Right cardiac atrium (tissue), 5 donors: Measurements from ENCODE around the gene SND1. TPM values are rescaled to one million over a fixed set of nuclear protein-coding genes. Genes with fewer than 3 reads are reported as not detected.

ENCODE experiments used
- ATAC-seq, 2 donors: fragments of 200-7000 bp; cut with Tn5 transposase; one replicate each; pipeline versions ENCODE4 v1.8.0 to v1.9.1; 2020; ENCODE audit warnings: moderate library complexity in 2 of 2, mild to moderate bottlenecking in 1 of 2
- DNase-seq, 3 donors: peaks; one replicate each; pipeline ENCODE4 v3.0.0-alpha.2; 2020
- H3K27ac ChIP-seq: one replicate; pipeline ENCODE4 v1.5.1; 2013; ENCODE audit warnings: mild to moderate bottlenecking, low read length, control low read depth, moderate library complexity
- H3K27me3 ChIP-seq: one replicate; pipeline ENCODE4 v1.6.1; 2013; ENCODE audit not compliant: control insufficient read depth, insufficient read depth
- H3K4me1 ChIP-seq: one replicate; pipeline ENCODE4 v1.6.1; 2013; ENCODE audit warnings: low read length; ENCODE audit not compliant: control insufficient read depth, insufficient read depth
- H3K4me3 ChIP-seq: one replicate; pipeline ENCODE4 v1.5.1; 2013; ENCODE audit warnings: low read length, control low read depth
- H3K9me3 ChIP-seq: one replicate; pipeline ENCODE4 v1.6.1; 2013; ENCODE audit warnings: low read length; ENCODE audit not compliant: control insufficient read depth
- WGBS: extraction: QIAGEN DNeasy Blood & Tissue Kit; methylation state at CpG from one replicate; pipeline ENCODE4 v1.1.7; 2013; 5-methylcytosine and 5-hydroxymethylcytosine counted together
- intact Hi-C, 4 donors: fragments of 100-400 bp; cut with DNase I; formaldehyde crosslinking; loops; one replicate each; pipeline versions ENCODE4 v1.11.0 to v1.14.0; 2022 to 2023
- polyA plus RNA-seq: library from polyadenylated mRNA; stranded (reverse); fragments of 200-250 nt; gene quantifications from one replicate; pipeline ENCODE4 v1.2.3, GENCODE V29; 2013
- total RNA-seq, 4 donors: library from RNA; stranded (reverse); fragmentation: NEBNext Ultra II Directional; extraction: Animal tissue kit (Norgen Biotek cat#: 25700); gene quantifications; one replicate each; pipeline ENCODE4 v1.2.1, GENCODE V29; 2021
- donor health status: healthy with polysubstance abuse.
- donor health status: DM: no; HTN: yes; CAD: no.
- donor health status: DM: no; HTN: no; CAD: no.
- donor health status: DM: no; HTN: yes; CAD: no; lungs with severe emphysema.
- donor health status: DM: yes; HTN: yes; CAD: no.

Gene SND1
- total and polyA plus RNA-seq, 5 donors: 50.0 to 107 (median 89.3) TPM

- H3K4me1 ChIP-seq: peaks cover 2% of the 10 kb centered on the region
- H3K27me3 ChIP-seq: no peaks in the 10 kb centered on the region
- DNase-seq: no peak
- no peak overlapping the region for H3K4me3 ChIP-seq
- WGBS: 70% methylated on average over 6 of the region's 6 CpGs
- intact Hi-C loops: no loop called here
- H3K9me3 ChIP-seq: no peaks in the 10 kb centered on the region
- H3K27ac ChIP-seq: no peak overlapping the region
- ATAC-seq: no peak
Observed at GRCh38 chr7:127755521-127755920, 103.5 kb downstream of the SND1 start.

- no peak overlapping the region for H3K4me3 ChIP-seq
- no peaks in the 10 kb centered on the region for H3K9me3 ChIP-seq
- H3K4me1 ChIP-seq: peaks cover 2% of the 10 kb centered on the region
- DNase-seq: no peak
- no peaks in the 10 kb centered on the region for H3K27me3 ChIP-seq
- intact Hi-C loops: no loop called here
- 84% methylated on average over 2 of the region's 2 CpGs for WGBS
- no peak for ATAC-seq
- H3K27ac ChIP-seq: no peak overlapping the region
Observed at GRCh38 chr7:127755965-127756364, 104.0 kb downstream of the SND1 start.

GRCh38 chr7:127758105-127758504, 106.1 kb downstream of the SND1 start:
- Histone ChIP-seq H3K9me3 (no peaks in the 10 kb centered on the region), H3K27me3 (no peaks in the 10 kb centered on the region), H3K4me3 (no peak overlapping the region), H3K4me1 (peaks cover 2% of the 10 kb centered on the region), H3K27ac (no peak overlapping the region)
- 100% methylated on average over 1 of the region's 1 CpG for WGBS
- no peak for ATAC-seq
- intact Hi-C loops: no loop called here
- DNase-seq: no peak

- ATAC-seq: no peak
- Histone ChIP-seq H3K9me3 (no peaks in the 10 kb centered on the region), H3K27me3 (no peaks in the 10 kb centered on the region), H3K27ac (no peak overlapping the region), H3K4me3 (no peak overlapping the region), H3K4me1 (peaks cover 2% of the 10 kb centered on the region)
- WGBS: 96% methylated on average over 6 of the region's 6 CpGs
- intact Hi-C loops: no loop called here
- DNase-seq: no peak
Observed at GRCh38 chr7:127758845-127759244, 106.9 kb downstream of the SND1 start.

- H3K4me1 ChIP-seq: peaks cover 2% of the 10 kb centered on the region
- no peak overlapping the region for H3K4me3 ChIP-seq
- ATAC-seq (no peak), DNase-seq (no peak)
- 92% methylated on average over 5 of the region's 5 CpGs for WGBS
- no peak overlapping the region for H3K27ac ChIP-seq
- intact Hi-C loops: no loop called here
- H3K9me3 ChIP-seq: no peaks in the 10 kb centered on the region
- no peaks in the 10 kb centered on the region for H3K27me3 ChIP-seq
Observed at GRCh38 chr7:127759945-127760421, 108.0 kb downstream of the SND1 start.

GRCh38 chr7:127760436-127761031, 108.5 kb downstream of the SND1 start:
- H3K4me3 ChIP-seq: no peak overlapping the region
- 96% methylated on average over 4 of the region's 4 CpGs for WGBS
- intact Hi-C loops: no loop called here
- ATAC-seq (no peak), DNase-seq (no peak)
- no peak overlapping the region for H3K27ac ChIP-seq
- H3K4me1 ChIP-seq: peaks cover under 1% of the 10 kb centered on the region
- no peaks in the 10 kb centered on the region for H3K27me3 ChIP-seq
- H3K9me3 ChIP-seq: no peaks in the 10 kb centered on the region

GRCh38 chr7:127761196-127761595, 109.2 kb downstream of the SND1 start:
- DNase-seq: no peak
- intact Hi-C loops: no loop called here
- WGBS: 97% methylated on average over 2 of the region's 2 CpGs
- Histone ChIP-seq H3K4me1 (no peaks in the 10 kb centered on the region), H3K27me3 (no peaks in the 10 kb centered on the region), H3K27ac (no peak overlapping the region), H3K4me3 (no peak overlapping the region), H3K9me3 (no peaks in the 10 kb centered on the region)
- no peak for ATAC-seq

- no peaks in the 10 kb centered on the region for H3K4me1 ChIP-seq
- H3K27ac ChIP-seq: no peak overlapping the region
- intact Hi-C loops: no loop called here
- H3K9me3 ChIP-seq: no peaks in the 10 kb centered on the region
- ATAC-seq: no peak
- no peak overlapping the region for H3K4me3 ChIP-seq
- 90% methylated on average over 6 of the region's 6 CpGs for WGBS
- no peak for DNase-seq
- H3K27me3 ChIP-seq: no peaks in the 10 kb centered on the region
Observed at GRCh38 chr7:127764681-127765080, 112.7 kb downstream of the SND1 start.

- H3K4me3 ChIP-seq: no peak overlapping the region
- no peaks in the 10 kb centered on the region for H3K9me3 ChIP-seq
- ATAC-seq (no peak), DNase-seq (no peak)
- peaks cover 3% of the 10 kb centered on the region for H3K4me1 ChIP-seq
- WGBS: 86% methylated on average over 3 of the region's 3 CpGs
- H3K27me3 ChIP-seq: no peaks in the 10 kb centered on the region
- intact Hi-C loops: no loop called here
- no peak overlapping the region for H3K27ac ChIP-seq
Observed at GRCh38 chr7:127765150-127765549, 113.2 kb downstream of the SND1 start.

- intact Hi-C loops: no loop called here
- no peak overlapping the region for H3K27ac ChIP-seq
- H3K9me3 ChIP-seq: no peaks in the 10 kb centered on the region
- no peak for ATAC-seq
- no peak overlapping the region for H3K4me3 ChIP-seq
- WGBS: 78% methylated on average over 4 of the region's 4 CpGs
- H3K27me3 ChIP-seq: no peaks in the 10 kb centered on the region
- DNase-seq: no peak
- peaks cover 3% of the 10 kb centered on the region for H3K4me1 ChIP-seq
Observed at GRCh38 chr7:127766831-127767459, 115.0 kb downstream of the SND1 start.

GRCh38 chr7:127768241-127768640, 116.2 kb downstream of the SND1 start:
- intact Hi-C loops: no loop called here
- WGBS: 86% methylated on average over 2 of the region's 2 CpGs
- H3K27me3 ChIP-seq: no peaks in the 10 kb centered on the region

More at GRCh38 chr7:127768241-127768640, 116.2 kb downstream of the SND1 start:
- Histone ChIP-seq H3K4me1 (peaks cover 3% of the 10 kb centered on the region), H3K27ac (no peak overlapping the region), H3K4me3 (no peak overlapping the region), H3K9me3 (no peaks in the 10 kb centered on the region)
- DNase-seq: no peak
- no peak for ATAC-seq
